NCI-H345 (cell line): ENCODE results near the gene SCAMP3.

ENCODE experiments used
- DNase-seq: peaks from one replicate; lab custom pipeline; 2025; lab: John Stamatoyannopoulos, UW

The SCAMP3 gene

DNA sequence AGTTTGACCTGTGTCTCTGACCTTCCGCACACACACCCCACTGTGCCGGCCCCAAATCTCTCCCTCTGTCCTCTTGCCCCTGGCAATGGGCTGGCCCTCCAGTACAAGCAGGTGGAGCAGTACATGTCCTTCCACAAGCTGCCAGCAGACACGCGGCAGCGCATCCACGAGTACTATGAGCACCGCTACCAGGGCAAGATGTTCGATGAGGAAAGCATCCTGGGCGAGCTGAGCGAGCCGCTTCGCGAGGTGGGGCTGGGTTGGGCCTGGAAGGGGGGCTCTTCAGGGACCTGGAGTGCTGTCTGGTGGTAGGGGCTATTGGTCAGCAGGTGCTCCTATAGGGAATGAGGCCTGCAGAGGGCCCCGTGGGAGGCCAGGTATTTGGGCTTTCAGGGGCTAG lies 22.9 kb upstream of the SCAMP3 start:
- no peak for DNase-seq

DNA sequence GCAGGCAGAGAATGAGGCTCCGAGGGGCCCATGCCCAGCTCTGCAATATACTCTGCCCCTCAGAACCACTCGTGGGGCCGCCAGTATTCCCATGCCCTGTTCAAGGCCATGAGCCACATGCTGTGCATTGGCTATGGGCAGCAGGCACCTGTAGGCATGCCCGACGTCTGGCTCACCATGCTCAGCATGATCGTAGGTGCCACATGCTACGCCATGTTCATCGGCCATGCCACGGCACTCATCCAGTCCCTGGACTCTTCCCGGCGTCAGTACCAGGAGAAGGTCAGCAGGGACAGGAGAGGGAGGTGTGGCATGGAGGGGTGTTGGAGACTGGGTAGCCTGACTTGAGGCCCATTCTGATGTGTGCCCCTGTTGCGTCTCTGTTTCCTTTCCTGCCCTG lies 22.3 kb upstream of the SCAMP3 start:
- DNase-seq, result no peak

DNA sequence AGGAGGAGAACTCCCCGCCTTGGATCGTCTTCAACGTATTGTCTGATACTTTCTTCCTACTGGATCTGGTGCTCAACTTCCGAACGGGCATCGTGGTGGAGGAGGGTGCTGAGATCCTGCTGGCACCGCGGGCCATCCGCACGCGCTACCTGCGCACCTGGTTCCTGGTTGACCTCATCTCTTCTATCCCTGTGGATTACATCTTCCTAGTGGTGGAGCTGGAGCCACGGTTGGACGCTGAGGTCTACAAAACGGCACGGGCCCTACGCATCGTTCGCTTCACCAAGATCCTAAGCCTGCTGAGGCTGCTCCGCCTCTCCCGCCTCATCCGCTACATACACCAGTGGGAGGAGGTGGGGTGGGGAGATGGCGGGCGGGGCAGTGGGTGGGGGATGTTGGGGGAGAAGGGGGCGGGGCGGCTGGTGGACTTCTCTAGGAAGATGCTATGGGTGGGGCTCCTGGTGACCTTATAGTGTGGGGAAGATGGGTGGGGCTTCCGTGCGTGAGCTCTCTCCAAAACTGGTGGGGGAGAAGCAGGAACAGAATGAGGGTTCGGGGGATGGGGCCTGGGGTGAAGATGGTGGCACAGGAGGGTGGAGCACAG lies 20.4 kb upstream of the SCAMP3 start:
- DNase-seq, result no peak

DNA sequence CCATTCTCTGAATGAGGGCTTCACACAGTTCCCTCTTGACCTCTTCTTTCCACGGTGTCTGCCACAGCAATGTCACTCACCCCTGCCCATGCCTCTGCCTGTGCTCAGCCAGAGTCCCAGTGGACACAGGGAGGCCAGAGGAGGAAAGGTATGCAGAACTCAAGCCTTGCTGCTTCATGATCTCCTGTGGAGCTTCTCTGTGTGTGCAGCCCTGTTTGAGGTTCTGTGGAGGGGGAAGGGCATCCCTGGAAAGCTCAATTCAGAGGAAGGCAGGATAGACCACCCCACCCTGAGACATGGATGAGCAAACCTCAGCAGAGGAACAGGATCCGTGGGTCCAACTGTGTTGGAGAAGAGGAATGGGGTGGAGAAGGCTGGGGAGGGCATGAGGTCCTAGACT lies 17.1 kb upstream of the SCAMP3 start:
- DNase-seq, result no peak

- no peak for DNase-seq
Measured at GRCh38 chr1:155278689-155279160, 16.6 kb upstream of the SCAMP3 start.

DNA sequence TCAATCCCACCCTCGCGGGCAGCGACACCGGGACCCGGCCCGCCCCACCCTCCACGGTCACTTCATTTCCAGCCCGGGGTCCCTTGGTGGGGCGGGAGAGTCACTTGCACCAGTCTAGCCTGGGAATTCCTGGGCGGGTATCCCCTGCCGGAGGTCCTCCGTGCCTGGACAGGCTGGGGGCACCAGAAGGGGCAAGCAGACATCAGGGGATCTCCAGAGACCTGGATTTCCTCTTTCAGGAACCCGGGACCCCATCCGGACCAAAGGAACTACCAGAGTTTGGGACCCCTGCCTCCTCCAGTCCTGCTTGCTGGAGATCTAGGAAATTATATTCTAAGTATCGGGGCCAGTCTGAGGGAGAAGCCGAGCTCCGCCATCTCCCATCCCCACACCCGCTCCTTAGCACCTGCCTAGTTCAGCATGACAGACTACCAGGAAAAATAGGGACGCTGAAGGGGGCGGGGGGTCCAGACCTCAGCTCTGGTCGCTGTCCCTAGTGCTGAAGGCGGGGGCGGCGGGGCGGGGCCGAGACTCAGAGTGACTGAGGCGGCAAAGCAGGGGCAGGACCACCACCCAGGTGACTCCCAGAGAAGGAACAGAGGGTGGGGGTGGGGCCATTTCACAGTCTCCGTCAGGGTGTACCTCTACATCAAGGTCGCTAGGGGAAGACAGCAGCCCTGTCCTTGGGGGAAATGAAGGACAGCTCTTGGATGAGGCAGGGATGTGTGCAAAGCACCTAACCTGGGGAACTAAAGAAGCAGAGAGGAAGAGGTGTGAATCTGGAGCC lies 15.9 kb upstream of the SCAMP3 start:
- peak; percentile 89 for DNase-seq

- DNase-seq, result peak; percentile 100
Measured at GRCh38 chr1:155277070-155277901, 15.1 kb upstream of the SCAMP3 start, which contains the start of gene HCN3. Gene HCN3 (plus strand): TSS chr1:155277463. CDS start chr1:155277591, 128 bp downstream.

DNA sequence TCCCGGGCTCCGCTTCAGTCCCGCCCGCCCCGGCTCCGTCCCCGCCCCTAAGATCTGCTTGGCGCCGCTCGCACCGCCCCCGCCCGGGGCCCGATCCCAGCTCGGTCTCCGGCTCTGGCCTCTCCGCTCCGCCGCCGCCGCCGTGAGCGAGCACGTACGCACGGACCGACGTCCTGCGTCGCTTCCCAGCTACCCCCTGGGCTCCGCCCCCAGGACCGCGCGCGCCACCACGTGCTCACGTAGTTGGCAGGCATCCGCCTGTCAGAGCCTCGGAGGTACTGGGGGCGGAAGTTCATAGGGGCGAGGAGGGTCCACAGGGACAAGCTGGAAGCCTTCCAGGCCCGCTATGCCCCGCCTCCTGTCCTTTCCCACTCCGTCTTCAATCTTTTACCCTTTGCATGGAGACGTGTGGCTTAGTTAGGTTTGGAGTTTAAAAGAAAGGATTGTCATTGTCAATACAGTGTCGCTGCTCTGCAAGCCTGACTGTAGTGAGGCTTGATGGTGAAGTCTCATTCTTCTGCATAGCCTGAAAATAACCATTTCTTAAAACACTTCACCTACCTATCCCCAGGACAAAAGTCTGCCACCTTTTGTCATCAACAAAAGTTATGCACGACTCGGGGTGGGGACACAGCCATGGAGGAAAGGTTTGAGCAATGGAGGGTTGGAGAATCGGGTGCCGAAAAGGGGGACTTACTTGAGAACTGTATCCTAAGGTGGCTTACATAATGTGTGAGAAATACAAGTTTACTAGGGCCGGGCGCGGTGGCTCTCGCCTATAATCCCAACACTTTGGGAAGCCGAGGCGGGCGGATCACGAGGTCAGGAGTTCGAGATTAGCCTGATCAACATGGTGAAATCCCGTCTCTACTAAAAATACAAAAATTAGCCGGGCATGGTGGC lies 11.4 kb upstream of the SCAMP3 start, which contains the start of gene CLK2:
TSS of gene CLK2 (minus strand) at position 162 of the 903 bp plus-strand sequence. CDS start 2,527 bp downstream, outside the sequence.
- DNase-seq, result peak; percentile 100

GRCh38 chr1:155272466-155273342 lies 10.5 kb upstream of the SCAMP3 start:
- peak; percentile 89 for DNase-seq

- no peak for DNase-seq
Measured at GRCh38 chr1:155269381-155269780, 7.2 kb upstream of the SCAMP3 start.

DNA sequence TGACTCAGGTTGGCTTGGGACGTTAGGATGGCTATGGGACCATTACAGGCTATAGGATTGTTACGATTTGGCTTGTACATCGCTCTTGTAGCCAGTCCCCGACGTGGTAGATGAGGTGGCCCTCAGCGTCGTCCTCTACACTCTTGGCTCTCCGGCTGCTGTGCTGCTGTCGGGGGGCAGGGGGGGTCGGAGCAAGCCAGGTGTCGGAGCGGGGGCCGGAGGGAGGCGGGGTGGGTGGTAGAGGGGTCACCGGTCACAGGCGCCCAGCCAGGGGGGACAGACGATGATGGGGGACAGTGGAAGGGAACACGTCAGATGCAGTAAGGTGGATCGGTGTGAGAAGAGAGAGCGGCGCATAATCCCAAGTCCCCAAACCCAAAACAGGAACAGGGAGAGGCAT lies 6.5 kb upstream of the SCAMP3 start:
- no peak for DNase-seq

- no peak for DNase-seq
Measured at GRCh38 chr1:155267373-155267772, 5.2 kb upstream of the SCAMP3 start.

DNA sequence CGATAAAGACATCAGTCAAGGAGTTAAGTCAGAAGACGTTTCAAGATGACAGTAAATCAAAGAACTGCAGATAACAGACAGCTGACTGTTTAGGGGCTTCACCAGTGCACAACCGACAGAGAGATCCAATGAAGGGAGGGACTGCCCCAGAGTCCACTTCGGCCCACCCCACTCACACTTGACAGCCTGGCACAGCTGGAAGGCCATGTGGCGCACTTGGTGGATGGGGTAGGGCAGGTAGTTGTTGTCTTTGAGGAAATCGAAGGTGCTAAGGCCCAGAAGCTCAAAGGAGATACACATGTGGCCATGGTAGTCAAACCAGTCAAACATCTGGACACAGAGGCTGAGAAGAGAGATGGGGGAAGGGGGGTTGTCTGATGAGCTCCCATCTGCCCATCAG lies 4.4 kb upstream of the SCAMP3 start:
- DNase-seq, result no peak

DNA sequence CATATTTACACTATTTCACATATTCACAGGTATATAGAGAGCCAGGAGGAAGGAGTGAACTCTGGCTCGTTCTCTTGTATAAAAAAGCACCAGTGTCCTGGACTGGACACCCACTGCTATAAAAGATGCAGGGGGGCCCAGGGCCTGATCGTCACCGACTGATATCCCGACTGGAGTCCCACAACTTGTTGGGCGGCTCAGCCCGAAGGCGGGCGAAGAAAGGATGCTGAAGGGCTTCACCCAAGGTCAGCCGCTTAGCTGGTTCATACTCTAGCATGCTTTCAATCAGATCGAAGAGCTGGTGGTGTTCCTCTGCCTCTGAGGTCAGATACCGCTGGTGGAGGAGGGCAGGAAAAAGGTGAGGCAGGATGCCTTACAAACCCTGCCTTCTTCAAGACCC lies 907 bp upstream of the SCAMP3 start:
- DNase-seq, result no peak

DNA sequence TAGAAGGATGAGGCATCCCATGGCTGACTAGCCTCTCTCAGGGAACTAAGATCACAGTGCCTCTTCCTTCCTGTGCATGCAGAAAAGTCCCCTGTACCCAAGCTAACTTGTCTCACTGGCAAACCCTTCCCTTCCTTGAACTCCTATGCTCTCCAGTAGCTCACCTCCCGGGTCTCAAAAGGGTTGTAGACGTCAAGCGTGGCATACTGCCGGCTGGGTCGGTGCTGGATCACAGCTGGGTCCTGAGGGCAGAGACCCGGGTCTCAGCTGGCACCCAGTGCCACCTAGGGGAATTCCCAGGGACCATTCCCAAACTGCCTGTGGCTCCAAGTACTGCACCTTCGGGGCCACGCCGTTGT lies 688 bp downstream of the SCAMP3 start:
- DNase-seq, result no peak

- DNase-seq, result no peak
Measured at GRCh38 chr1:155260276-155260675, 1.9 kb downstream of the SCAMP3 start.

DNA sequence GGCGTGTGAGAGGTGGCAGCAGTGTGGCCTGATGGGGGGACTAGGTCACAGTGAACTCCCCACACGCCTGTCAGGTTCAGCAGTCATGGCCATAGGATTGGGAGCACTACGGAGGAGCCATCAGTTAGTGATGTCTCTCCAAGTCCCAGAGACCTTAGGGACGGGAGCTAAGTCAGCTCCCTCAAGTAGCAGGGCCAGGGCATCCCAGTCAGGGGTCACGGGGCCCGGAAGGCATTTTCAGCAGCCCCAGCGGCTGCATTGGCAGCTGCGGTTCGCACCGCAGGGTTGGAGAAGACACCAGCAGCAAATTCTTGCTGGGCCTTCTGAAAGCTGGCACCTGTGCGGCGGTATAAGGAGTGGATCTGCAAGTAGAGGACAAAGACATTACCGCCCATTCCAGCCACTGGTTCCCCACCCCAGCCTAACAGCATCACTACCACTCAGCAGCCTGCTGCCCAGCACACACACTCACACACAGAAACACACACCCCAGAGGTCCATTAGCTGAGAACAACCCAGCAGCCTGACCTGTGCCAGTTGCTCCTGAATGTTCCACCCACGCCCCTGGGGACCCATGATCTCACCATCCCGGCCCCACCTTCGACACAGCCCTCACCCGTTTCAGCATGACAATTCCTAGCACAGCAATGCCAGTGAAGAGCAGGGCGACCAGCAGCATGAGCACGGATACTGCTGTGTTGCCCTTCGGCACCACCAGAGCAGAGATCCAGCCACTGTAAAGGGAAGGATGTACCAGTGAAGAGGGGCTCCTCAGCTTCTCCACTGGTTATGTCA lies 5.9 kb downstream of the SCAMP3 start:
- DNase-seq, result no peak

DNA sequence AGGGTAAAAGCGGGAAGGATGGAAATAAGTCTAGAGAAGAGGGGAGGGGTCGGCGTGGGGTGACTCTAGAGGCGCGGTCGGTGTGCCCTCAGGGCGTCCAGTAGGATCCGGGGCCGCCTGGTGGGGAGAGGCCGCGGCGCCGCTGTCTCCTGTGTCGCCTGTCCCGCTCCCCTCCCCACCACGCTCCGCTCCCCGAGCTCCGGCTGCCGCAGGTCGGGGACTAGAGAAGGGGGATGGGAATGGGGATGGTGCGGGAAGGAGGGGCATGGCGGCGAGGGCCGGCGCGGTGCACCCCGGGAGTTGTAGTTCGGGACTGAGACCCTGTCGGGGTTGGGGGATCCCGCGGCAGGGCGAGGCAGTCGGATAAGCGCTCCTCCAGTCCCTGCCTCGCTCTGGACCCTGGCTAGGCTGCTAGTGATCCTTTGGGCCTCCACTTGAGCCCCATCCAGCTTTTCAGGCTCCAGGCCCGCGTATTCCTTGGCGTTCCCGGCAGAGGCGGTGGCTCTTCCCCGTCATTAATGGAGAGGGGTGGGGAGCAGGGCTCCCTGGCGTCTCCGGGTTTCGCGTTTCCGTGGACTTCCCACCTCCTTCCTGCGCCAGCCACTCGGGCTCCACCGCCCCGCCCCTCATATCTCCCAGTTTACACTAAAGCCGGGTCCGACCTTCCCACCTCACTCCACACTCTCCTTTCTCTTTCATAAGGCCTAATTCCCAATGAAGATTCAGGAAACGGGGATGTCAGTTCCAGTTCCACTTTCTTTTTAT lies 6.7 kb downstream of the SCAMP3 start, which contains the start of gene ENTREP3:
TSS of gene ENTREP3 (minus strand) at position 241 of the 765 bp plus-strand sequence. CDS start 606 bp downstream, outside the sequence.
- DNase-seq, result peak; percentile 96
